HepG2 (cell line): ENCODE data around the gene CORO7. TPM values are rescaled to one million over a fixed set of nuclear protein-coding genes. Genes with fewer than 3 reads are reported as not detected.

Experiments
- JUN ChIP-seq: sonication (generic); formaldehyde crosslinking; IDR thresholded peaks from 2 replicates; pipeline ENCODE4 v1.4.0; 2020; ENCODE audit warnings: mild to moderate bottlenecking, missing genetic modification reagents
- NFE2L2 ChIP-seq: fragments of 150-350 bp; IDR thresholded peaks from 2 replicates; pipeline ENCODE4 v1.6.1; 2014; ENCODE audit warnings: low read length
- NR2F6 ChIP-seq, 2 experiments: IDR thresholded peaks; 2 replicates each; pipeline ENCODE4 v1.6.1; 2016; ENCODE audit warnings: antibody characterized with exemption in 1 of 2, mild to moderate bottlenecking in 1 of 2
- SRF ChIP-seq: IDR thresholded peaks from 2 replicates; pipeline ENCODE4 v1.6.1; 2011; ENCODE audit warnings: mild to moderate bottlenecking, low read depth, low read length, moderate library complexity
- ZNF235 ChIP-seq: sonication (generic); formaldehyde crosslinking; IDR thresholded peaks from 2 replicates; pipeline ENCODE4 v1.8.1; 2023; ENCODE audit warnings: mild to moderate bottlenecking, missing genetic modification reagents, borderline replicate concordance
- ZNF430 ChIP-seq: sonication (generic); formaldehyde crosslinking; IDR thresholded peaks from 2 replicates; pipeline ENCODE4 v1.9.0; 2021; ENCODE audit warnings: mild to moderate bottlenecking, missing genetic modification reagents
- polyA plus RNA-seq, 8 experiments: library from polyadenylated mRNA; depleted of rRNA in 3 of 8; stranded (reverse) in 7 of 8; unstranded in 1 of 8; fragments of >200 nt; fragmentation: Illumina TruSeq in 4 of 8; extraction: Trizol in 4 of 8; gene quantifications; 2 replicates each; pipeline versions ENCODE4 v1.2.1 to v1.2.3, GENCODE V29; 2011 to 2016; ENCODE audit warnings: low read depth in 4 of 8, missing spikeins in 1 of 8, mixed read lengths in 1 of 8; ENCODE audit not compliant: insufficient read depth in 1 of 8
- total RNA-seq, 5 experiments: library from RNA; depleted of rRNA; stranded (reverse); fragments of >200 nt; fragmentation: Illumina TruSeq; extraction: Trizol; gene quantifications; 2 replicates each; pipeline ENCODE4 v1.2.3, GENCODE V29; 2016; ENCODE audit warnings: low read depth in 1 of 5
- TF ChIP-seq, protein P1 (sequence below): IDR thresholded peaks from 2 replicates; pipeline ENCODE4 v1.6.1; 2016; ENCODE audit warnings: low read depth, missing genetic modification reagents, missing compliant biosample characterization
- TF ChIP-seq, protein P2 (sequence below): sonication (generic); formaldehyde crosslinking; IDR thresholded peaks from 2 replicates; pipeline ENCODE4 v1.4.0; 2020; ENCODE audit warnings: mild to moderate bottlenecking, missing genetic modification reagents
- TF ChIP-seq, protein P3 (sequence below): sonication (generic); formaldehyde crosslinking; IDR thresholded peaks from 2 replicates; pipeline ENCODE4 v1.4.0; 2020; ENCODE audit warnings: mild to moderate bottlenecking, missing genetic modification reagents
- TF ChIP-seq, protein P4 (sequence below): sonication (generic); formaldehyde crosslinking; IDR thresholded peaks from 2 replicates; pipeline ENCODE4 v1.9.0; 2021; ENCODE audit warnings: missing genetic modification reagents, borderline replicate concordance

Gene CORO7
- total and polyA plus RNA-seq, 2 of the 13 experiments (the other 11 are each of a cell fraction or from before 2014, with no cell fraction given) = 9.9 to 14.3 TPM

DNA sequence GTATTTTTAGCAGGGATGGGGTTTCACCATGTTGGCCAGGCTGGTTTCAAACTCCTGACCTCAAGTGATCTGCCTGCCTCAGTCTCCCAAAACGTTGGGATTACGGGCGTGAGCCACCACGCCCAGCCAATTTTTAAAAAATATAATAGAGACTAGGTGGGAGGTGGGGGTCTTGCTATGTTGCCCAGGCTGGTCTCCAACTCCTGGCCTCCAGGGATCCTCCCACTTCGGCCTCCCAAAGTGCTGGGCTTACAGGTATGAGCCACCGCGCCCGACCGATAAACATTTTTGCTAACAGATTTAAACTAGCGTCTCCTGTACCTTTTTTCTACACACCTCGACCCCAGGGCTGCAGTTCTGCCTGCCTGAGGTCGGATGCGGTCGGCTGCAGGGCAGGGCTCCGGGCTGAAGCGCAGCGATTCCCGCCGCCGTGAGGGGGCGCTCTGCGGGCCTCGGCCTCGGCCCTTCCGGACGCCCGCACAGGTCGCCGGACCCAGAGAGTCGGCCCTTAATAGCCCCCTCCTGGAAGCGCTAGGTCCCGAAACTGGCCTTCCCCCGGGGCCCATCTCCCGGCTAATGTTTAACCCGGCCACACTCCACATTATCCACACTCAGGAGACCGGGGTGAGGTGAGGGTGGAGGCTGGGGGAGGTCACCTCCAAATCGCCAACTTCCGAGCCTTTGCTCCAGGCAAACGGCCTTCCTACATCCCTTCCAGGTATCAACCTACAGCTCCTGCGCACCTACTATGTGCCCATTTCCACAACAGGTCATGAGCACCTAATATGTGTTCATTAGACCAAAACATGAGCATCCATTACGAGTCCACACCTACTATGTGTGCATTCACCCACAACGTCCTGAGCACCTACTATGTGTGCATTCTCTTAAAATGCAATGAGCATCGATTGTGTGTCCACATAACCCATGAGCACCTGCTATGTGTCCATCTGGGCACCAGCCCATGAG lies 102.5 kb downstream of the CORO7 start (continued):
- TF ChIP-seq, protein P1, sequence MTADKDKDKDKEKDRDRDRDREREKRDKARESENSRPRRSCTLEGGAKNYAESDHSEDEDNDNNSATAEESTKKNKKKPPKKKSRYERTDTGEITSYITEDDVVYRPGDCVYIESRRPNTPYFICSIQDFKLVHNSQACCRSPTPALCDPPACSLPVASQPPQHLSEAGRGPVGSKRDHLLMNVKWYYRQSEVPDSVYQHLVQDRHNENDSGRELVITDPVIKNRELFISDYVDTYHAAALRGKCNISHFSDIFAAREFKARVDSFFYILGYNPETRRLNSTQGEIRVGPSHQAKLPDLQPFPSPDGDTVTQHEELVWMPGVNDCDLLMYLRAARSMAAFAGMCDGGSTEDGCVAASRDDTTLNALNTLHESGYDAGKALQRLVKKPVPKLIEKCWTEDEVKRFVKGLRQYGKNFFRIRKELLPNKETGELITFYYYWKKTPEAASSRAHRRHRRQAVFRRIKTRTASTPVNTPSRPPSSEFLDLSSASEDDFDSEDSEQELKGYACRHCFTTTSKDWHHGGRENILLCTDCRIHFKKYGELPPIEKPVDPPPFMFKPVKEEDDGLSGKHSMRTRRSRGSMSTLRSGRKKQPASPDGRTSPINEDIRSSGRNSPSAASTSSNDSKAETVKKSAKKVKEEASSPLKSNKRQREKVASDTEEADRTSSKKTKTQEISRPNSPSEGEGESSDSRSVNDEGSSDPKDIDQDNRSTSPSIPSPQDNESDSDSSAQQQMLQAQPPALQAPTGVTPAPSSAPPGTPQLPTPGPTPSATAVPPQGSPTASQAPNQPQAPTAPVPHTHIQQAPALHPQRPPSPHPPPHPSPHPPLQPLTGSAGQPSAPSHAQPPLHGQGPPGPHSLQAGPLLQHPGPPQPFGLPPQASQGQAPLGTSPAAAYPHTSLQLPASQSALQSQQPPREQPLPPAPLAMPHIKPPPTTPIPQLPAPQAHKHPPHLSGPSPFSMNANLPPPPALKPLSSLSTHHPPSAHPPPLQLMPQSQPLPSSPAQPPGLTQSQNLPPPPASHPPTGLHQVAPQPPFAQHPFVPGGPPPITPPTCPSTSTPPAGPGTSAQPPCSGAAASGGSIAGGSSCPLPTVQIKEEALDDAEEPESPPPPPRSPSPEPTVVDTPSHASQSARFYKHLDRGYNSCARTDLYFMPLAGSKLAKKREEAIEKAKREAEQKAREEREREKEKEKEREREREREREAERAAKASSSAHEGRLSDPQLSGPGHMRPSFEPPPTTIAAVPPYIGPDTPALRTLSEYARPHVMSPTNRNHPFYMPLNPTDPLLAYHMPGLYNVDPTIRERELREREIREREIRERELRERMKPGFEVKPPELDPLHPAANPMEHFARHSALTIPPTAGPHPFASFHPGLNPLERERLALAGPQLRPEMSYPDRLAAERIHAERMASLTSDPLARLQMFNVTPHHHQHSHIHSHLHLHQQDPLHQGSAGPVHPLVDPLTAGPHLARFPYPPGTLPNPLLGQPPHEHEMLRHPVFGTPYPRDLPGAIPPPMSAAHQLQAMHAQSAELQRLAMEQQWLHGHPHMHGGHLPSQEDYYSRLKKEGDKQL (CRISPR knock-in tag) = no peak
- TF ChIP-seq NR2F6 (IDR thresholded peaks at IDR 0.05) = 0 out of 2 replicates have a peak, but pooled peaks have one; percentile 15
- TF ChIP-seq NR2F6 (CRISPR knock-in tag; IDR thresholded peaks at IDR 0.05) = no peak; the same call in 1 of the 2 replicates
- TF ChIP-seq, protein P2, sequence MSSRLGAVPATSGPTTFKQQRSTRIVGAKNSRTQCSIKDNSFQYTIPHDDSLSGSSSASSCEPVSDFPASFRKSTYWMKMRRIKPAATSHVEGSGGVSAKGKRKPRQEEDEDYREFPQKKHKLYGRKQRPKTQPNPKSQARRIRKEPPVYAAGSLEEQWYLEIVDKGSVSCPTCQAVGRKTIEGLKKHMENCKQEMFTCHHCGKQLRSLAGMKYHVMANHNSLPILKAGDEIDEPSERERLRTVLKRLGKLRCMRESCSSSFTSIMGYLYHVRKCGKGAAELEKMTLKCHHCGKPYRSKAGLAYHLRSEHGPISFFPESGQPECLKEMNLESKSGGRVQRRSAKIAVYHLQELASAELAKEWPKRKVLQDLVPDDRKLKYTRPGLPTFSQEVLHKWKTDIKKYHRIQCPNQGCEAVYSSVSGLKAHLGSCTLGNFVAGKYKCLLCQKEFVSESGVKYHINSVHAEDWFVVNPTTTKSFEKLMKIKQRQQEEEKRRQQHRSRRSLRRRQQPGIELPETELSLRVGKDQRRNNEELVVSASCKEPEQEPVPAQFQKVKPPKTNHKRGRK (CRISPR knock-in tag) = no peak
- TF ChIP-seq NFE2L2 = no peak
- no peak; the same call in 1 of the 2 replicates for TF ChIP-seq ZNF235
- no peak for TF ChIP-seq SRF
- TF ChIP-seq ZNF430 (CRISPR knock-in tag) = no peak
- no peak for TF ChIP-seq JUN (CRISPR knock-in tag)
- TF ChIP-seq, protein P3, sequence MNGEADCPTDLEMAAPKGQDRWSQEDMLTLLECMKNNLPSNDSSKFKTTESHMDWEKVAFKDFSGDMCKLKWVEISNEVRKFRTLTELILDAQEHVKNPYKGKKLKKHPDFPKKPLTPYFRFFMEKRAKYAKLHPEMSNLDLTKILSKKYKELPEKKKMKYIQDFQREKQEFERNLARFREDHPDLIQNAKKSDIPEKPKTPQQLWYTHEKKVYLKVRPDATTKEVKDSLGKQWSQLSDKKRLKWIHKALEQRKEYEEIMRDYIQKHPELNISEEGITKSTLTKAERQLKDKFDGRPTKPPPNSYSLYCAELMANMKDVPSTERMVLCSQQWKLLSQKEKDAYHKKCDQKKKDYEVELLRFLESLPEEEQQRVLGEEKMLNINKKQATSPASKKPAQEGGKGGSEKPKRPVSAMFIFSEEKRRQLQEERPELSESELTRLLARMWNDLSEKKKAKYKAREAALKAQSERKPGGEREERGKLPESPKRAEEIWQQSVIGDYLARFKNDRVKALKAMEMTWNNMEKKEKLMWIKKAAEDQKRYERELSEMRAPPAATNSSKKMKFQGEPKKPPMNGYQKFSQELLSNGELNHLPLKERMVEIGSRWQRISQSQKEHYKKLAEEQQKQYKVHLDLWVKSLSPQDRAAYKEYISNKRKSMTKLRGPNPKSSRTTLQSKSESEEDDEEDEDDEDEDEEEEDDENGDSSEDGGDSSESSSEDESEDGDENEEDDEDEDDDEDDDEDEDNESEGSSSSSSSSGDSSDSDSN = peak; percentile 83
- TF ChIP-seq, protein P4, sequence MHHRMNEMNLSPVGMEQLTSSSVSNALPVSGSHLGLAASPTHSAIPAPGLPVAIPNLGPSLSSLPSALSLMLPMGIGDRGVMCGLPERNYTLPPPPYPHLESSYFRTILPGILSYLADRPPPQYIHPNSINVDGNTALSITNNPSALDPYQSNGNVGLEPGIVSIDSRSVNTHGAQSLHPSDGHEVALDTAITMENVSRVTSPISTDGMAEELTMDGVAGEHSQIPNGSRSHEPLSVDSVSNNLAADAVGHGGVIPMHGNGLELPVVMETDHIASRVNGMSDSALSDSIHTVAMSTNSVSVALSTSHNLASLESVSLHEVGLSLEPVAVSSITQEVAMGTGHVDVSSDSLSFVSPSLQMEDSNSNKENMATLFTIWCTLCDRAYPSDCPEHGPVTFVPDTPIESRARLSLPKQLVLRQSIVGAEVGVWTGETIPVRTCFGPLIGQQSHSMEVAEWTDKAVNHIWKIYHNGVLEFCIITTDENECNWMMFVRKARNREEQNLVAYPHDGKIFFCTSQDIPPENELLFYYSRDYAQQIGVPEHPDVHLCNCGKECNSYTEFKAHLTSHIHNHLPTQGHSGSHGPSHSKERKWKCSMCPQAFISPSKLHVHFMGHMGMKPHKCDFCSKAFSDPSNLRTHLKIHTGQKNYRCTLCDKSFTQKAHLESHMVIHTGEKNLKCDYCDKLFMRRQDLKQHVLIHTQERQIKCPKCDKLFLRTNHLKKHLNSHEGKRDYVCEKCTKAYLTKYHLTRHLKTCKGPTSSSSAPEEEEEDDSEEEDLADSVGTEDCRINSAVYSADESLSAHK (CRISPR knock-in tag) = no peak
